K562 (cell line): ENCODE data around the gene TTBK2. TPM values are rescaled to one million over a fixed set of nuclear protein-coding genes. Genes with fewer than 3 reads are reported as not detected.

ENCODE experiments used
- ATAC-seq: fragments of 200-7000 bp; cut with Tn5 transposase; 3 replicates; pipeline ENCODE4 v1.9.1; 2020; ENCODE audit warnings: moderate library complexity
- BruUV-seq: library from RNA; stranded (reverse); fragments of 400-500 nt; replicated peaks from 2 replicates; lab custom pipeline; 2021; lab: Mats Ljungman, UMichigan
- CTCF ChIA-PET: fragments of 300-600 bp; formaldehyde crosslinking; extraction: SDS; loops from one replicate; lab custom pipeline; 2021; ENCODE audit warnings: low intra/inter-chr PET ratio; lab: Yijun Ruan, JAX
- POLR2A ChIA-PET: fragments of 300-600, 350-650 bp; sonication (Branson Sonifier 250); formaldehyde crosslinking; extraction: SDS; loops from one replicate; lab custom pipeline; 2021; ENCODE audit warnings: antibody characterized with exemption, inconsistent platforms; lab: Yijun Ruan, JAX
- DNase-seq, 4 experiments: peaks; one replicate each; pipeline versions ENCODE4 v3.0.0 to v3.0.0-alpha.2; 2011 to 2018; ENCODE audit warnings: low spot score in 3 of 4, mixed read lengths in 3 of 4; ENCODE audit errors: extremely low read depth in 1 of 4
- FAIRE-seq: peaks from 2 replicates; lab custom pipeline; 2011; peaks lifted over from hg19 to GRCh38; lab: Jason Lieb, UNC
- H2AFZ ChIP-seq: 2 replicates; pipeline ENCODE4 v1.6.0; 2011; ENCODE audit warnings: low read depth, low read length, control low read depth, inconsistent platforms
- H3K27ac ChIP-seq: fragments of 200-600 bp; 3 replicates; pipeline ENCODE4 v1.8.0; 2011; ENCODE audit warnings: low read depth, mild to moderate bottlenecking, control low read depth, inconsistent platforms, low read length, moderate library complexity, mixed read lengths; ENCODE audit errors: extremely low read depth
- H3K27me3 ChIP-seq, 2 experiments: fragments of 300-600 bp in 1 of 2; 2 replicates in 1 of 2; 3 replicates in 1 of 2; pipeline versions ENCODE4 v1.6.0 to v1.8.0; 2011; ENCODE audit warnings: inconsistent platforms in 2 of 2, low read length in 2 of 2, mild to moderate bottlenecking in 1 of 2, mixed read lengths in 1 of 2, moderate library complexity in 1 of 2; ENCODE audit not compliant: control insufficient read depth in 2 of 2, insufficient read depth in 2 of 2
- H3K36me3 ChIP-seq: fragments of 300-600 bp; 3 replicates; pipeline ENCODE4 v1.8.0; 2011; ENCODE audit warnings: mild to moderate bottlenecking, low read length, inconsistent platforms; ENCODE audit not compliant: control insufficient read depth, insufficient read depth
- H3K4me1 ChIP-seq, 2 experiments: fragments of 200-600 bp in 1 of 2; replicated peaks in 1 of 2; 2 replicates in 1 of 2; 3 replicates in 1 of 2; pipeline versions ENCODE4 v1.5.1 to v1.8.0; 2011; ENCODE audit warnings: inconsistent platforms in 2 of 2, low read length in 2 of 2, mild to moderate bottlenecking in 1 of 2, mixed read lengths in 1 of 2, moderate library complexity in 1 of 2; ENCODE audit not compliant: control insufficient read depth in 2 of 2, insufficient read depth in 2 of 2
- H3K4me2 ChIP-seq: 2 replicates; pipeline ENCODE4 v1.6.1; 2011; ENCODE audit warnings: low read length, control low read depth, inconsistent platforms, mixed read lengths; ENCODE audit not compliant: insufficient read depth
- H3K4me3 ChIP-seq: fragments of 200-600 bp; sonication (generic), shearing (Covaris generic); 2 replicates; pipeline ENCODE4 v1.5.1; 2016; ENCODE audit warnings: control low read depth, inconsistent platforms
- H3K79me2 ChIP-seq: fragments of 200-600 bp; 3 replicates; pipeline ENCODE4 v1.8.0; 2011; ENCODE audit warnings: low read length, inconsistent platforms; ENCODE audit not compliant: control insufficient read depth, insufficient read depth
- H3K9ac ChIP-seq, 2 experiments: 2 replicates each; pipeline versions ENCODE4 v1.6.0 to v1.6.1; 2011; ENCODE audit warnings: low read depth in 2 of 2, low read length in 2 of 2, control low read depth in 1 of 2, inconsistent platforms in 1 of 2, mild to moderate bottlenecking in 1 of 2, mixed read lengths in 1 of 2; ENCODE audit not compliant: insufficient read depth in 1 of 2
- H3K9me1 ChIP-seq: one replicate; pipeline ENCODE4 v1.6.0; 2011; ENCODE audit warnings: inconsistent platforms, mild to moderate bottlenecking, low read length, moderate library complexity; ENCODE audit not compliant: control insufficient read depth, insufficient read depth
- H3K9me3 ChIP-seq: replicated peaks from 2 replicates; pipeline ENCODE4 v1.5.1; 2011; ENCODE audit warnings: low read depth, low read length, inconsistent platforms; ENCODE audit not compliant: control insufficient read depth, insufficient read depth
- H4K20me1 ChIP-seq: replicated peaks from 2 replicates; pipeline ENCODE4 v1.6.1; 2011; ENCODE audit warnings: low read length, inconsistent platforms, mixed read lengths; ENCODE audit not compliant: control insufficient read depth, insufficient read depth
- C11orf30 ChIP-seq: fragments of 450-650 bp; IDR thresholded peaks from 2 replicates; pipeline ENCODE4 v1.6.1; 2016; ENCODE audit warnings: low read depth, mild to moderate bottlenecking
- CBX8 ChIP-seq: fragments of 200-600 bp; sonication (generic); IDR thresholded peaks from 2 replicates; pipeline ENCODE4 v1.6.1; 2012; ENCODE audit warnings: borderline replicate concordance, mixed run types, low read depth, mild to moderate bottlenecking, moderate library complexity, mixed read lengths, low read length, control low read depth, inconsistent platforms; ENCODE audit not compliant: poor library complexity, severe bottlenecking; ENCODE audit errors: extremely low read depth
- FUS ChIP-seq: fragments of 200-400 bp; formaldehyde crosslinking; optimal IDR thresholded peaks from 2 replicates; pipeline ENCODE3; 2017; ENCODE audit warnings: low read depth, low read length
- HDAC6 ChIP-seq: IDR thresholded peaks from 2 replicates; pipeline ENCODE4 v1.6.1; 2012; ENCODE audit warnings: low read depth, mild to moderate bottlenecking, control low read depth, inconsistent platforms, low read length, moderate library complexity
- KDM1A ChIP-seq, 2 experiments: fragments of 450-650 bp; IDR thresholded peaks; 2 replicates each; pipeline ENCODE4 v1.6.1; 2016; ENCODE audit warnings: mild to moderate bottlenecking in 2 of 2
- KDM5B ChIP-seq: fragments of 200-600 bp; sonication (generic); IDR thresholded peaks from 2 replicates; pipeline ENCODE4 v1.6.1; 2012; ENCODE audit warnings: low read depth, mild to moderate bottlenecking, moderate library complexity, low read length, control low read depth, inconsistent platforms; ENCODE audit not compliant: insufficient replicate concordance
- MCM3 ChIP-seq: fragments of 450-650 bp; IDR thresholded peaks from 2 replicates; pipeline ENCODE4 v1.6.1; 2016
- MTA1 ChIP-seq: fragments of 450-650 bp; IDR thresholded peaks from 2 replicates; pipeline ENCODE4 v1.6.1; 2017; ENCODE audit warnings: borderline replicate concordance
- MXD1 ChIP-seq: fragments of 250-450 bp; sonication (Bioruptor Pico); IDR thresholded peaks from 2 replicates; pipeline ENCODE4 v1.8.0; 2021; ENCODE audit warnings: borderline replicate concordance, mild to moderate bottlenecking, moderate library complexity; ENCODE audit not compliant: poor library complexity, severe bottlenecking
- PHB ChIP-seq: fragments of 250-450 bp; sonication (Bioruptor Pico); IDR thresholded peaks from 2 replicates; pipeline ENCODE4 v1.5.0; 2021
- PHF8 ChIP-seq: fragments of 200-600 bp; sonication (generic); IDR thresholded peaks from 2 replicates; pipeline ENCODE4 v1.6.1; 2012; ENCODE audit warnings: mixed run types, mild to moderate bottlenecking, inconsistent platforms, low read length, moderate library complexity, borderline replicate concordance
- POLR3G ChIP-seq: IDR thresholded peaks from 2 replicates; pipeline ENCODE4 v1.6.1; 2011; ENCODE audit not compliant: insufficient read length, insufficient replicate concordance; ENCODE audit errors: extremely low read depth
- SMARCA5 ChIP-seq: fragments of 450-650 bp; IDR thresholded peaks from 2 replicates; pipeline ENCODE4 v1.6.1; 2016
- ZBTB49 ChIP-seq: sonication (generic); formaldehyde crosslinking; IDR thresholded peaks from 2 replicates; pipeline ENCODE4 v1.8.0; 2022; ENCODE audit warnings: missing genetic modification reagents, mild to moderate bottlenecking, borderline replicate concordance
- ZNF444 ChIP-seq: fragments of 250-450 bp; sonication (Bioruptor Pico); IDR thresholded peaks from 2 replicates; pipeline ENCODE4 v1.4.0; 2020; ENCODE audit warnings: mild to moderate bottlenecking, moderate library complexity
- ZNF507 ChIP-seq: conservative IDR thresholded peaks from 2 replicates; pipeline ENCODE4 v1.6.1; 2017; ENCODE audit warnings: missing genetic modification characterization, missing compliant biosample characterization
- ZSCAN29 ChIP-seq: fragments of 450-650 bp; IDR thresholded peaks from 2 replicates; pipeline ENCODE4 v1.6.1; 2017
- WGBS: fragments of 100-300 bp; shearing (Covaris generic); methylation state at CpG from one replicate; pipeline ENCODE4 v1.1.6; 2016; ENCODE audit warnings: low coverage, mixed read lengths; ENCODE audit not compliant: insufficient coverage; ENCODE audit errors: missing lambda C conversion rate; 5-methylcytosine and 5-hydroxymethylcytosine counted together
- in situ Hi-C: fragments of 300-500 bp; cut with MboI; formaldehyde crosslinking; loops from 4 replicates; pipeline ENCODE4 v1.15.0; 2018; ENCODE audit warnings: inconsistent platforms, mixed read lengths
- intact Hi-C: fragments of 100-400 bp; cut with micrococcal nuclease; formaldehyde crosslinking; loops from 2 replicates; pipeline ENCODE4 v1.14.2; 2022
- polyA plus RNA-seq, 8 experiments: library from polyadenylated mRNA; depleted of rRNA in 4 of 8; stranded (reverse) in 5 of 8; unstranded in 3 of 8; fragments of >200 nt; fragmentation: Nextera tagmentation in 2 of 8; fragmentation: Illumina TruSeq in 1 of 8; extraction: Ambion mirVana in 2 of 8; extraction: Trizol in 1 of 8; gene quantifications; 2 replicates each; pipeline versions ENCODE4 v1.2.1 to v1.2.3, GENCODE V29; 2011 to 2014; ENCODE audit warnings: inconsistent platforms in 1 of 8, missing spikeins in 1 of 8
- total RNA-seq, 7 experiments: library from RNA; depleted of rRNA in 6 of 7; stranded (reverse); fragments of >200 nt in 6 of 7; fragmentation: Illumina TruSeq in 2 of 7; extraction: Trizol in 2 of 7; gene quantifications; 2 replicates each; pipeline versions ENCODE4 v1.2.1 to v1.2.3, GENCODE V29; 2011 to 2021; ENCODE audit warnings: low replicate concordance in 1 of 7
- TF ChIP-seq, protein P1 (sequence below): sonication (generic); formaldehyde crosslinking; IDR thresholded peaks from 2 replicates; pipeline ENCODE4 v1.8.0; 2023; ENCODE audit warnings: mild to moderate bottlenecking, missing genetic modification reagents

Gene TTBK2
- total and polyA plus RNA-seq, 9 of the 15 experiments (the other 6 are each of a cell fraction or from before 2014, with no cell fraction given) = 0.89 to 8.0 (median 4.8) TPM

- no peak overlapping the region for H2AFZ ChIP-seq
- in situ Hi-C loops = no loop called here
- TF ChIP-seq CBX8 (no peak), ZNF444 (no peak), ZSCAN29 (no peak), HDAC6 (no peak), KDM5B (no peak), SMARCA5 (no peak), KDM1A (IDR thresholded peaks at IDR 0.05) (no peak), POLR3G (no peak), ZNF507 (no peak), PHB (CRISPR knock-in tag) (no peak), ZBTB49 (CRISPR knock-in tag) (no peak), C11orf30 (no peak), MCM3 (no peak), FUS (no peak), PHF8 (no peak), MXD1 (CRISPR knock-in tag) (no peak), MTA1 (no peak)
- TF ChIP-seq, protein P1, sequence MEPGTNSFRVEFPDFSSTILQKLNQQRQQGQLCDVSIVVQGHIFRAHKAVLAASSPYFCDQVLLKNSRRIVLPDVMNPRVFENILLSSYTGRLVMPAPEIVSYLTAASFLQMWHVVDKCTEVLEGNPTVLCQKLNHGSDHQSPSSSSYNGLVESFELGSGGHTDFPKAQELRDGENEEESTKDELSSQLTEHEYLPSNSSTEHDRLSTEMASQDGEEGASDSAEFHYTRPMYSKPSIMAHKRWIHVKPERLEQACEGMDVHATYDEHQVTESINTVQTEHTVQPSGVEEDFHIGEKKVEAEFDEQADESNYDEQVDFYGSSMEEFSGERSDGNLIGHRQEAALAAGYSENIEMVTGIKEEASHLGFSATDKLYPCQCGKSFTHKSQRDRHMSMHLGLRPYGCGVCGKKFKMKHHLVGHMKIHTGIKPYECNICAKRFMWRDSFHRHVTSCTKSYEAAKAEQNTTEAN = no peak
- no peaks in the 10 kb centered on the region for H3K4me1 ChIP-seq
- no peak for ATAC-seq
- intact Hi-C loops = no loop called here
- POLR2A ChIA-PET = no interaction called here
- no peaks in the 10 kb centered on the region for H3K9me3 ChIP-seq
- H3K4me2 ChIP-seq = no peak overlapping the region
- CTCF ChIA-PET = no interaction called here
- 0 out of 3 replicates have a peak, but pooled peaks cover 3% of the 10 kb centered on the region for H3K36me3 ChIP-seq
- no peaks in the 10 kb centered on the region for H3K9me1 ChIP-seq
- WGBS = 86% methylated on average over 8 of the region's 8 CpGs
- no peak for FAIRE-seq
- no peak overlapping the region for H3K27ac ChIP-seq
- no TSS peak for BruUV-seq
- no peak overlapping the region for H3K9ac ChIP-seq
- no peak for DNase-seq
- H3K27me3 ChIP-seq = no peaks in the 10 kb centered on the region
- H4K20me1 ChIP-seq = no peaks in the 10 kb centered on the region
- no peaks in the 10 kb centered on the region for H3K79me2 ChIP-seq
- no peak overlapping the region for H3K4me3 ChIP-seq
These were observed 95.0 kb downstream of the TTBK2 start for GRCh38 chr15:42825599-42825998.
